H1 (cell line): ENCODE results near the gene NELL2. TPM values are rescaled to one million over a fixed set of nuclear protein-coding genes. Genes with fewer than 3 reads are reported as not detected.

Experiments used
- BCL11A ChIP-seq, 2 experiments: IDR thresholded peaks; one replicate each; pipeline ENCODE4 v1.6.1; 2011; ENCODE audit warnings: low read depth in 2 of 2, low read length in 2 of 2, mild to moderate bottlenecking in 2 of 2
- POLR2A ChIP-seq, 2 experiments: IDR thresholded peaks; 1 replicate in 1 of 2; 2 replicates in 1 of 2; pipeline ENCODE4 v1.6.1; 2011; ENCODE audit warnings: low read depth in 2 of 2, low read length in 2 of 2, mild to moderate bottlenecking in 2 of 2; ENCODE audit errors: control extremely low read depth in 1 of 2
- SRF ChIP-seq: IDR thresholded peaks from 2 replicates; pipeline ENCODE4 v1.6.1; 2011; ENCODE audit warnings: mild to moderate bottlenecking, low read depth, low read length, moderate library complexity
- polyA plus RNA-seq, 7 experiments: library from polyadenylated mRNA; depleted of rRNA in 3 of 7; stranded (reverse) in 5 of 7; unstranded in 2 of 7; fragments of >200 nt in 5 of 7; fragments of 200-250 nt in 2 of 7; gene quantifications; 1 replicate in 5 of 7; 2 replicates in 1 of 7; 4 replicates in 1 of 7; pipeline versions ENCODE4 v1.2.1 to v1.2.3, GENCODE V29; 2011 to 2013; ENCODE audit warnings: missing spikeins in 2 of 7, mixed read lengths in 2 of 7
- total RNA-seq: library from RNA; stranded (reverse); fragmentation: NEBNext Ultra II Directional; extraction: Animal tissue kit (Norgen Biotek cat#: 25700); gene quantifications from 2 replicates; pipeline ENCODE4 v1.2.1, GENCODE V29; 2021
- TF ChIP-seq, protein P1 (sequence below): fragments of 300-600 bp; sonication (generic); IDR thresholded peaks from 2 replicates; pipeline ENCODE4 v1.7.1; 2012; ENCODE audit warnings: low read length, moderate library complexity, mild to moderate bottlenecking, inconsistent platforms; ENCODE audit not compliant: insufficient replicate concordance

The NELL2 gene
- total and polyA plus RNA-seq, 2 of the 8 experiments (the other 6 are each of a cell fraction or from before 2014, with no cell fraction given): 54.2 to 56.8 TPM

DNA sequence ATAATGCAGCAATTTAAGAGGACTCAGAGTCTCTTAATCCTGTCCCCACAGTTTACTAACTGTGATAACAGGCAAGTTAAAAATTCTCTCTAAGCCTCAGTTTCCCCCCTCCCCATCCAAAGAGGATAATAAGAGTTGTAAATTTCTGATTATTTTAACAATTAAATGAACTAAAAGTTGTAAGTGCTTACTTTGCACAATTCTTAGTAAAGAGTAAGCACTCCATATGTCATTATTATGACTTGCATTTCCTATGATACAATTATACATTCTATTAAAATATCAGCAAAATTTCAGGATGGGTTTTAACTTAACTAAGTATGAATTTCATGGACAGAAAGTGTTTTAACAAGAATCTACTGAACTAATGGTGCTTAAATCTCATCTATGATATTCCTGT lies 80.1 kb downstream of the NELL2 start (continued):
- TF ChIP-seq, protein P1, sequence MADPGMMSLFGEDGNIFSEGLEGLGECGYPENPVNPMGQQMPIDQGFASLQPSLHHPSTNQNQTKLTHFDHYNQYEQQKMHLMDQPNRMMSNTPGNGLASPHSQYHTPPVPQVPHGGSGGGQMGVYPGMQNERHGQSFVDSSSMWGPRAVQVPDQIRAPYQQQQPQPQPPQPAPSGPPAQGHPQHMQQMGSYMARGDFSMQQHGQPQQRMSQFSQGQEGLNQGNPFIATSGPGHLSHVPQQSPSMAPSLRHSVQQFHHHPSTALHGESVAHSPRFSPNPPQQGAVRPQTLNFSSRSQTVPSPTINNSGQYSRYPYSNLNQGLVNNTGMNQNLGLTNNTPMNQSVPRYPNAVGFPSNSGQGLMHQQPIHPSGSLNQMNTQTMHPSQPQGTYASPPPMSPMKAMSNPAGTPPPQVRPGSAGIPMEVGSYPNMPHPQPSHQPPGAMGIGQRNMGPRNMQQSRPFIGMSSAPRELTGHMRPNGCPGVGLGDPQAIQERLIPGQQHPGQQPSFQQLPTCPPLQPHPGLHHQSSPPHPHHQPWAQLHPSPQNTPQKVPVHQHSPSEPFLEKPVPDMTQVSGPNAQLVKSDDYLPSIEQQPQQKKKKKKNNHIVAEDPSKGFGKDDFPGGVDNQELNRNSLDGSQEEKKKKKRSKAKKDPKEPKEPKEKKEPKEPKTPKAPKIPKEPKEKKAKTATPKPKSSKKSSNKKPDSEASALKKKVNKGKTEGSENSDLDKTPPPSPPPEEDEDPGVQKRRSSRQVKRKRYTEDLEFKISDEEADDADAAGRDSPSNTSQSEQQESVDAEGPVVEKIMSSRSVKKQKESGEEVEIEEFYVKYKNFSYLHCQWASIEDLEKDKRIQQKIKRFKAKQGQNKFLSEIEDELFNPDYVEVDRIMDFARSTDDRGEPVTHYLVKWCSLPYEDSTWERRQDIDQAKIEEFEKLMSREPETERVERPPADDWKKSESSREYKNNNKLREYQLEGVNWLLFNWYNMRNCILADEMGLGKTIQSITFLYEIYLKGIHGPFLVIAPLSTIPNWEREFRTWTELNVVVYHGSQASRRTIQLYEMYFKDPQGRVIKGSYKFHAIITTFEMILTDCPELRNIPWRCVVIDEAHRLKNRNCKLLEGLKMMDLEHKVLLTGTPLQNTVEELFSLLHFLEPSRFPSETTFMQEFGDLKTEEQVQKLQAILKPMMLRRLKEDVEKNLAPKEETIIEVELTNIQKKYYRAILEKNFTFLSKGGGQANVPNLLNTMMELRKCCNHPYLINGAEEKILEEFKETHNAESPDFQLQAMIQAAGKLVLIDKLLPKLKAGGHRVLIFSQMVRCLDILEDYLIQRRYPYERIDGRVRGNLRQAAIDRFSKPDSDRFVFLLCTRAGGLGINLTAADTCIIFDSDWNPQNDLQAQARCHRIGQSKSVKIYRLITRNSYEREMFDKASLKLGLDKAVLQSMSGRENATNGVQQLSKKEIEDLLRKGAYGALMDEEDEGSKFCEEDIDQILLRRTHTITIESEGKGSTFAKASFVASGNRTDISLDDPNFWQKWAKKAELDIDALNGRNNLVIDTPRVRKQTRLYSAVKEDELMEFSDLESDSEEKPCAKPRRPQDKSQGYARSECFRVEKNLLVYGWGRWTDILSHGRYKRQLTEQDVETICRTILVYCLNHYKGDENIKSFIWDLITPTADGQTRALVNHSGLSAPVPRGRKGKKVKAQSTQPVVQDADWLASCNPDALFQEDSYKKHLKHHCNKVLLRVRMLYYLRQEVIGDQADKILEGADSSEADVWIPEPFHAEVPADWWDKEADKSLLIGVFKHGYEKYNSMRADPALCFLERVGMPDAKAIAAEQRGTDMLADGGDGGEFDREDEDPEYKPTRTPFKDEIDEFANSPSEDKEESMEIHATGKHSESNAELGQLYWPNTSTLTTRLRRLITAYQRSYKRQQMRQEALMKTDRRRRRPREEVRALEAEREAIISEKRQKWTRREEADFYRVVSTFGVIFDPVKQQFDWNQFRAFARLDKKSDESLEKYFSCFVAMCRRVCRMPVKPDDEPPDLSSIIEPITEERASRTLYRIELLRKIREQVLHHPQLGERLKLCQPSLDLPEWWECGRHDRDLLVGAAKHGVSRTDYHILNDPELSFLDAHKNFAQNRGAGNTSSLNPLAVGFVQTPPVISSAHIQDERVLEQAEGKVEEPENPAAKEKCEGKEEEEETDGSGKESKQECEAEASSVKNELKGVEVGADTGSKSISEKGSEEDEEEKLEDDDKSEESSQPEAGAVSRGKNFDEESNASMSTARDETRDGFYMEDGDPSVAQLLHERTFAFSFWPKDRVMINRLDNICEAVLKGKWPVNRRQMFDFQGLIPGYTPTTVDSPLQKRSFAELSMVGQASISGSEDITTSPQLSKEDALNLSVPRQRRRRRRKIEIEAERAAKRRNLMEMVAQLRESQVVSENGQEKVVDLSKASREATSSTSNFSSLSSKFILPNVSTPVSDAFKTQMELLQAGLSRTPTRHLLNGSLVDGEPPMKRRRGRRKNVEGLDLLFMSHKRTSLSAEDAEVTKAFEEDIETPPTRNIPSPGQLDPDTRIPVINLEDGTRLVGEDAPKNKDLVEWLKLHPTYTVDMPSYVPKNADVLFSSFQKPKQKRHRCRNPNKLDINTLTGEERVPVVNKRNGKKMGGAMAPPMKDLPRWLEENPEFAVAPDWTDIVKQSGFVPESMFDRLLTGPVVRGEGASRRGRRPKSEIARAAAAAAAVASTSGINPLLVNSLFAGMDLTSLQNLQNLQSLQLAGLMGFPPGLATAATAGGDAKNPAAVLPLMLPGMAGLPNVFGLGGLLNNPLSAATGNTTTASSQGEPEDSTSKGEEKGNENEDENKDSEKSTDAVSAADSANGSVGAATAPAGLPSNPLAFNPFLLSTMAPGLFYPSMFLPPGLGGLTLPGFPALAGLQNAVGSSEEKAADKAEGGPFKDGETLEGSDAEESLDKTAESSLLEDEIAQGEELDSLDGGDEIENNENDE: no peak
- TF ChIP-seq SRF: no peak
- TF ChIP-seq POLR2A (IDR thresholded peaks at IDR 0.05; ENCODE audit: control extremely low read depth in 1 of 2, low read depth in 2 of 2, low read length in 2 of 2): no peak
- TF ChIP-seq BCL11A (IDR thresholded peaks at IDR 0.05; ENCODE audit: low read depth in 2 of 2, low read length in 2 of 2): no peak
